Kidney capillary endothelial cell (primary cell): ENCODE data around the gene TTC33.
"Not testable (repeated sequence)": the region's sequence is repeated elsewhere in the genome, so short reads cannot be mapped to it uniquely, and the experiment has no call there.

Experiments
- DNase-seq: peaks from one replicate; pipeline ENCODE4 v3.0.0-alpha.2; 2018; ENCODE audit warnings: low spot score

Gene TTC33

DNA sequence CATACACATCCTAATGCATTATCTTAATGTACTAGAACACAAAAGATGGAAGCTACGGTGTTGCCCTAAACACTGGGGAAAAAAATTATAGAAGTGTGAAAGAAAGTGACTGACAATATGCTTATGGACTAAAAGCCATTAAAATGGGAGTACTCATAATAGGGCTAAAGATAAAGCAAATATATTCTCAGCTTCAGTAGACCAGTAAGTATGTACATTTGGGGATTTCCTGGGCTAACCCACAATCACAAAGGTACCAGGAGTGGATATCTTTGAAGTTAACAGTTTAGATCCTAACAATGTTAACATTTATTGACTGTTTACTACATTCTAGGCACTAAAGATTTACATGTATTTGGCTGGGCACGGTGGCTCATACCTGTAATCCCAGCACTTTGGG is 39.2 kb downstream of the TTC33 start:
- DNase-seq, result no peak

- DNase-seq, result no peak
These were observed 39.8 kb downstream of the TTC33 start for GRCh38 chr5:40716000-40716399.

- no peak for DNase-seq
These were observed 41.8 kb downstream of the TTC33 start for GRCh38 chr5:40714001-40714400.

GRCh38 chr5:40710575-40710974 is 45.2 kb downstream of the TTC33 start:
- not testable (repeated sequence) for DNase-seq

DNA sequence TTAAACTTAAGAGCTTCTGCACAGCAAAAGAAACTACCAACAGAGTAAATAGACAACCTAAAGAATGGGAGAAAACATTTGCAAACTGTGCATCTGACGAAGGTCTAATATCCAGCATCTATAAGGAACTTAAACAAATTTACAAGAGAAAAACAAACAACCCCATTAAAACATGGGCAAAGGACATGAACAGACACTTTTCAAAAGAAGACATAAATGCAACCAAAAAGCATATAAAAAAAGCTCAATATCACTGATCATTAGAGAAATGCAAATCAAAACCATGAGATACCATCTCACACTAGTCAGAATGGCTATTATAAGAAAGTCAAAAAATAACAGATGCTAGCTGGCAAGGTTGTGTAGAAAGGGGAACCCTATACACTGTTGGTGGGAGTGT is 50.3 kb downstream of the TTC33 start:
- DNase-seq, result not testable (repeated sequence)

GRCh38 chr5:40702027-40702426 is 53.7 kb downstream of the TTC33 start:
- not testable (repeated sequence) for DNase-seq

- DNase-seq, result no peak
These were observed 55.5 kb downstream of the TTC33 start for GRCh38 chr5:40700116-40700782.

- no peak for DNase-seq
These were observed 61.3 kb downstream of the TTC33 start for GRCh38 chr5:40694433-40694832.

DNA sequence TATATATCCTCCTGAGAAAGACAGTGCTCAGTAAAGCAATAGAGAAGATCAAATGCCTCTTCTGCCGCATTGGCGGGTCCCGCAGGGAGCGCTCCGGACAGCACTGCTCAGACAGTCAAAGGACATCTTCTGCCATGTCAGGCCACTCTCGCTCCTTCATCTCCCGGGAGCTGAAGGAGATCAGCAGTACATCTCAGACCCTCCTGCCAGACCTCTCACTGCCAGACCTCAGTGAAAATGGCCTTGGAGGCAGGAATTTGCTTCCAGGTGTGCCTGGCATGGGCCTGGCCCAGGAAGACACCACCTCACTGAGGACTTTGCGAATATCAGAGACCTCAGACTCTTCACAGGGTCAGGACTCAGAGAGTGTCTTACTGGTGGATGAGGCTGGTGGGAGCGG is 63.9 kb downstream of the TTC33 start:
- no peak for DNase-seq

- DNase-seq, result no peak
These were observed 65.5 kb downstream of the TTC33 start for GRCh38 chr5:40690267-40690666.

DNA sequence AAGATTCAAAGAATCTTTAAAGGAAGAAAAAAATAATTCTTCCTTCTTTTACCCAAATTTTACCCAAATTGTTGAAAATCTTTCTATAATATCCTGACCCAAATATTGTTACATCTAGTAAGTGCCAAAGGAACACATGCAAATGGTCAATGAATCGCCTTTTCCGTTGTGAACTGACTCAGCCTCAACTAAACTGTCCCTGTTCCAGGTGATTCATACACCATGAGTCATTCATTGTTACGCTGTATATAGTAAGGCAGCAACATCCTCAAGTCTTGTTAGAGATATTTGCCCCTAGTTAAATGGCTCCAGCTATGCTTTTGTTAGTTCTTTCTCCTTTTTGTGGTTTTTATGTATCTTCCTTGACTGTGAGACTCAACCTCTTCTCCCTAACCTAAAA is 66.3 kb downstream of the TTC33 start:
- peak; percentile 99 for DNase-seq

GRCh38 chr5:40688996-40689395 is 66.8 kb downstream of the TTC33 start:
- no peak for DNase-seq

GRCh38 chr5:40688127-40688761 is 67.5 kb downstream of the TTC33 start:
- DNase-seq, result peak; percentile 86

DNA sequence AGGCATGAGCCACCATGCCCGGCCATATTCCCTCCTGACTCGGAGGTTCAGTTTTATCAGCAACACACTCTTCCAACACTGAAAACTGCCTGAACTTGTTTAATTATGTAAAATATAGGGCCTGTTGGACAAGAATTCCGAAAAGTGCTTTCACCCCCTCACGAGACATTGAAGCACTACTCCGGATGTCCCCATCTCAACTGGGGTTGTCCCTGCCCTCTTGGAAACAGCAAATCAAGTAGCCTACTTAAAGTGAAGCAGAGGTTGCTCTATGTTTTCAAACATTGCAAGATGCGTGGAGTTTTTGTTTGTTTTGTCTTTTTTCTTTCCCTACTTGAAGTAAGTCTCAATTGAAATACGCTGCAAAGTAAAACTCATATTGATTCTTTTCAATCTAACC is 68.4 kb downstream of the TTC33 start:
- no peak for DNase-seq

DNA sequence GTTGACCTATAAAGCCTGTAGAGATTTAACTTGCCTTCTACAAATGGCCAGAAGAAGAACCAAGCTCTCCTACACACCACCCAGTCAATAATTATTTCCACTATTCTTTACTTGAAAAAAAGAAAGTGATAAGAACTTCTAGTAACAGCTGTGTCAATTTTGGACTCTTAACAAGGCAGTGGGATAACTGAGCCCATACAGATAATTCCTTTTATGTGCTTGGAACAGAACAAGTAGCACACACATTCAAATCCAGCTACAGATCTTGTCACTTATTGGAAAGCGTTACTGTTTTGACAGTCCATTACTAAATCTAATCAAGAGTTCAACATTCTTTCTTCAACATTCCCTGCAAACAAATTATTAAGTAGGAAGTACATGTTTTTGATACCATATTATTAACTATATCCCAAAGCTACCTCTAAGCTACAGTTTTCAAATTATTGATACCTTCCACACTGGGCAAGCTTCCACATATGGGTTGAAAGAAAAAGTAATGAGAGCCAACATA is 69.7 kb downstream of the TTC33 start:
- no peak for DNase-seq

DNA sequence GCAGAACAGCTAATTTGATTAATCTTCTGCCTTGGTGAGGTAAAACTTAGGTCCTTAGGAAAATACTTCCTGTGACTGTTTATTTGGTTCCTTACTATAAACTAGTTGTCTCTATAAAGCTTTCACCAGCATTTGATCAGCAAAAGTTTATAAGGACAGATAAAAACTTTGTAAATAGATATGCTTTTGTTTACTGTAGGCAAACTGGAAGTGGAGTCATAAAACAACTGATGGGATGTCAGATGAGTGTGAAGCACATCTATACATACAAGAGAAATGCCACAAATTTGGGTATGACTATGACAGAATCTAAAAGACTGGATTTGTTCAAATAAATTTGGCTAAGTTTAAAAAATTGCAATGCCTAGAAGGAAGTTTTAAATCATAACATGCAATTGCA is 70.6 kb downstream of the TTC33 start:
- no peak for DNase-seq

GRCh38 chr5:40683305-40683704 is 72.5 kb downstream of the TTC33 start:
- no peak for DNase-seq

- no peak for DNase-seq
These were observed 73.4 kb downstream of the TTC33 start for GRCh38 chr5:40682154-40683017.

- DNase-seq, result no peak
These were observed 74.2 kb downstream of the TTC33 start for GRCh38 chr5:40681363-40682153.

DNA sequence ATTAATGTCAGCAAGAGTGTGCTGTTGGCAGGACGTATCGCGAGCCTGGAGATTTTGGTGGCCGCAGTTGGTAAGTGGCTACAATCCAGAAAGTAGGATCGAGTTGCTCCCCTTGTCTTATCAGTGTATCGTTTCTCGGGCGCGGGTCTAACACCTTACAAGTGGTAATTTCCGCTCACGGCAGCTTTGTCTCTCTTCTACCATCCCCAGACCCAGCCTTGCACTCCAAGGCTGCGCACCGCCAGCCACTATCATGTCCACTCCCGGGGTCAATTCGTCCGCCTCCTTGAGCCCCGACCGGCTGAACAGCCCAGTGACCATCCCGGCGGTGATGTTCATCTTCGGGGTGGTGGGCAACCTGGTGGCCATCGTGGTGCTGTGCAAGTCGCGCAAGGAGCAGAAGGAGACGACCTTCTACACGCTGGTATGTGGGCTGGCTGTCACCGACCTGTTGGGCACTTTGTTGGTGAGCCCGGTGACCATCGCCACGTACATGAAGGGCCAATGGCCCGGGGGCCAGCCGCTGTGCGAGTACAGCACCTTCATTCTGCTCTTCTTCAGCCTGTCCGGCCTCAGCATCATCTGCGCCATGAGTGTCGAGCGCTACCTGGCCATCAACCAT is 74.9 kb downstream of the TTC33 start:
- no peak for DNase-seq

- no peak for DNase-seq
These were observed 75.7 kb downstream of the TTC33 start, which contains the start of gene PTGER4 for GRCh38 chr5:40679913-40680681. Gene PTGER4, plus strand, starts transcription at chr5:40679915. Its CDS starts 1,079 bp downstream, at chr5:40680994.
